CMK (cell line): ENCODE results near the gene GHRL.
"Not testable (repeated sequence)": the region's sequence is repeated elsewhere in the genome, so short reads cannot be mapped to it uniquely, and the experiment has no call there.

ENCODE experiments used
- DNase-seq: peaks from one replicate; pipeline ENCODE4 v3.0.0-alpha.2; 2010; ENCODE audit warnings: low read depth

Gene GHRL

DNA sequence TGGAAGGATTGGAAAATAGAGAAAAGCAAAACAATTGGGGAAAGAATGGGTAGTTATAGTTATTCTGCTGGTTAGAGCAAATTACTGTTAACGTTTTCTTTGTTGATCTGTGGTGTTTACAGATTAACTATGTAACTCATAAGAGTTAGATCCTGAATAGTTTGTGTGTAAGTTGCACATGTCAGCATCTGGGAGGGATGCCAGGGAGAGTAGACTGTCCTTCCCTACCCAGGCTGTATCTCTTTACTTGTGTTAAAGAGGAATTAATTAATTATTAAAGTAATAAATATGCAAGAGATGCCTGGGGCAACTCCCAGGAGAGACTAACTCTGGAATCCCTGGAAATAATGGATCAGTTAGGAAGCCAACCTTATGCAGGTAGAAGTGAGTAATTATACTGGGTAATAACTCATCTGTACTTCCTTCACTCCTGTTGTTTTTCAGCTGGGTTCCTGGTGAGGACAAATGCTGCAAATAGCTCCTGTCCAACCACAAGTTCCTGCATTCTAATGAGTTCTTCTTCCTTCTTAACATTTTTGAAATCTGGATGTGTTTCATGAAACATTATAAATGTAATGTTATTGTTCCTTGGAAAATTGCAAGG lies 18.9 kb downstream of the GHRL start:
- no peak for DNase-seq

GRCh38 chr3:10272977-10273376 lies 19.8 kb downstream of the GHRL start:
- no peak for DNase-seq

- not testable (repeated sequence) for DNase-seq
Observed at GRCh38 chr3:10272476-10272875, 20.3 kb downstream of the GHRL start.

DNA sequence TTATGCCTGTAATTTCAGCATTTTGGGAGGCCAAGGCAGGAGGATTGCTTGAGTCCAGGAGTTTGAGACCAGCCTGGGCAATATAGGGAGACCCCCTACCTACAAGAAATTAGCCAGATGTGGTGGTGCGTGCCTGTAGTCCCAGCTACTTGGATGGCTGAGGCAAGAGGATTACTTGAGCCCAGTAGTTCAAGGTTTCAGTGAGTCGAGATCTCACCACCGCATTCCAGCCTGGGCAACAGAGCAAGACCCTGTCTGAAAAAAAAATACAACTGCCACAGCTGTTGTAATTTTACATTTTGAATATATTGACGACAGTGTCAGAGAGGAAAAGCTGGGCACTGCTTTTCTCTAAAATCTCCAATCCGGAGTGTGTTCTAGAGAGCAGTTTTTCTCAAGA lies 23.3 kb downstream of the GHRL start:
- no peak for DNase-seq

- DNase-seq = no peak
Observed at GRCh38 chr3:10268930-10269329, 23.8 kb downstream of the GHRL start.

GRCh38 chr3:10268116-10268515 lies 24.6 kb downstream of the GHRL start:
- DNase-seq = no peak

- not testable (repeated sequence) for DNase-seq
Observed at GRCh38 chr3:10266936-10267335, 25.8 kb downstream of the GHRL start.

DNA sequence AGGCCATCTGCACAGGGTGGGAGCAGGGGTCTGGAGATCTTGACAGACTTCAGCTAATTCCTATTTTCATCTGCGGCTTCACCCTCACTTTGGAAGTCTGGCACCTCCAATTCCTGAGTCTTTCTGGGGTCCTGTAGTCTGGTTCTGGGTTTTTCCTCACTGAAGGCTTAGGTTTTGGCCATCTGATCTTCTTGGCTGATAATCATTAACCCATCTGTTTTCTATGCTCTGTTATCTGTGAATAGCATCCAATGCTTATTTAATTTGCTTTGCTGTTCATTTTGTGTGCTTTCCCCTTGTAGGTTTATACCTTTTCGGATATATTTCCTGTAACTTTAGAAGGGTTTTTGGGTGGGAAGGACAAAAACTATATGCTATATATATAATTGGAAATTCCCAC lies 26.9 kb downstream of the GHRL start:
- no peak for DNase-seq

DNA sequence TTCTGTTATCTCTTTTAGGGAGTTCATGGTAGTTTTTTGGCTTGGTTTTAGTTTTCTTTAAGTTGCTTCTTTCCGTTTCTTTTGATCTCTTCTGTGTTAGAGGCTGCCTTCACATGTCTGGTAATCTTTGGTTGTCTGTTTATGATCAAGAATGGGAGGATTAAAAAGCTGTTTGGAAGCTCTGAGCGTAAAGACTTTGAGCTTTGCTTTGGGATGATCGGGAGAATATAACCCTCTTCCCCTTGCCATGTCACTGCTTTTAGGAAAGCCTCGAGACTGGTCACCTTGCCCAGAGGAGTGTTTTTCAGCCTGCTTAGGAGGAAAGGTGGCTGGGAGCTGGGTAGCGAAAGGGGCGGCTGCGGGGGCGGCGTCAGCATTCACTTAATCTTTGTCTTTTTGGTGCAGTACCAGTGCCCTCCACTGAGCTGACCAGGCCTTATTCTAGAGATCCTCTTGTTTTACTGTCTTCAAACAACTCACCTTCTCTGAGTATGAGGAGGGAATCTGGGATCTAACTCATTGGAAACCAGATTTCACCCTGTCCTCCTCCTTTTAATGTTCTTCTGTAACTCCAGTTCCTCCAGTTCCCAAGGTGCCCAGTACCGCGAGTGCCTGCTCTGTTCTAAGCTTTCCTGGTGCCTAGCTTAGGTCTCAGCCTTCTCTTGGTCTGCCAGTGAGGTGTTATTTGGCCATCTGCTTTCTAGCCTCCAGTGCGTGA lies 28.9 kb downstream of the GHRL start:
- DNase-seq = no peak

DNA sequence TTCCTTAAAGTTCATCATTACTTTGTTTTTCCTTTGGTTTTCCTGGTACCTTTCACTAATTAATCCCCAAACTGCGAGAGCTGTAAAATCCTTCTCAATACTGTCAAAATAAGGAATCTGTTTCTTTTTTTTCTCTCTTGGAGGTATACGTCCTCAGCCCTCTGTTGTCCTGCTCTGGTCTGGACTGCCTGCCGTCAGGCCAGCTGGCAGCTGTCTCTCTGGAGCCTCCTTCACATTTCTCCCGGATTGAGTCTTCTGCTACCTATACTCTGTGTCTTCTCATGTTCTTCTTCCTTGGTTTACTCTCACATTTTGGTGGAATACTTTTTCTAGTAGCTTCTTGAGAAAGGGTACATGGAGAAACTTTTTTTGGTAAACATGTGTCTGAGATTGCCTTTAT lies 30.7 kb downstream of the GHRL start:
- no peak for DNase-seq

DNA sequence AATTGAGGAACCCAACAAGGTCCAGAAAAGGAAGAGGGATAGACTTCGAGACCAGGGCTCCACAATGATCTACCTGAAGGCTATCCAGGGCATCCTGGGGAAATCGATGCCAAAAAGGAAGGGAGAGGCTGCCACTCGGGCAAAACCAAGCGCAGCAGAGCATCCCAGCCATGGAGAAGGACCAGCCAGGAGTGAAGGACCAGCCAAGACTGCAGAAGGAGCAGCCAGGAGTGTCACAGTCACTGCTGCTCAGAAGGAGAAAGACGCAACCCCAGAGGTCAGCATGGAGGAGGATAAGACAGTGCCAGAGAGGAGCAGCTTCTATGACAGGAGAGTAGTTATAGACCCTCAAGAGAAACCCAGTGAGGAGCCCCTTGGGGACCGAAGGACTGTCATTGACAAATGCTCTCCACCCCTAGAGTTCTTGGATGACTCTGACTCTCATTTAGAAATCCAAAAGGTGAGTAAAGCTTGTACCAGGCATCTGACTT lies 32.5 kb downstream of the GHRL start:
- DNase-seq = no peak

DNA sequence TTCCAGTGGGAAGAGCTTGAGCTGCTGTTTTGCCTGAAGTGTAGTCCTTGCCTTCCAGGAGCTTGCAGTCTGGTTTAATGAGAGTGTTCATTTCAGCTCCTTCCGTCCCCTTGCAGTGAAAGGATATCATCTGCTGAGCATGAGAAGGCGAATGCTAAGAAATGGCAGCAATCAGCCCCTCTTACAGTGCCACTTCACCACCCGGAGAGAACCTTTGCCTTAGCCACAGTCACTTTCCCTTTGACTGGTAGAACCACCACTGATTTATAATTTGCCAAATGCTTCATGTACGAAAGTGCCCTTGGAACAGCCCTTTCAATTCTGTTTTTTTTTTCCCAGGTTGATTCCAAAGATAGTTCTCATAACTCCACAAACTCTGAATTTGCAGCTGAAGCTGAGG lies 32.9 kb downstream of the GHRL start:
- no peak for DNase-seq

DNA sequence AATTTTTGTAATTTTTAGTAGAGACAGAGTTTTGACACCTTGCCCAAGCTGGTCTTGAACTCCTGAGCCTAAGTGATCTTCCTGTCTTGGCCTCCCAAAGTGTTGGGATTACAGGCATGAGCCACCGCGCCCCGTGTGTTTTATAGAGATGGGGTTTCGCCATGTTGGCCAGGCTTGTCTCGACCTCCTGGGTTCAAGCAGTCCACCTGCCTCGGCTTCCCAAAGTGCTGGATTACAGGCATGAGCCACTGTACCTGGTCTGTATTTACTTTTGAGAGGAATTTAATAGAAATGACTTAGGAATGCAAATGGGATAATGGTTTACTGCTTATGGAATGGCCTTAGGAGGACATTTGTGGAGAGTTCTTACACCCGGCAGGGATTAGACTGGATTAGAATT lies 33.7 kb downstream of the GHRL start:
- DNase-seq = no peak

GRCh38 chr3:10255835-10256234 lies 36.9 kb downstream of the GHRL start:
- DNase-seq = no peak

GRCh38 chr3:10253731-10254130 lies 39.0 kb downstream of the GHRL start:
- no peak for DNase-seq

GRCh38 chr3:10251006-10251405 lies 41.7 kb downstream of the GHRL start:
- no peak for DNase-seq

DNA sequence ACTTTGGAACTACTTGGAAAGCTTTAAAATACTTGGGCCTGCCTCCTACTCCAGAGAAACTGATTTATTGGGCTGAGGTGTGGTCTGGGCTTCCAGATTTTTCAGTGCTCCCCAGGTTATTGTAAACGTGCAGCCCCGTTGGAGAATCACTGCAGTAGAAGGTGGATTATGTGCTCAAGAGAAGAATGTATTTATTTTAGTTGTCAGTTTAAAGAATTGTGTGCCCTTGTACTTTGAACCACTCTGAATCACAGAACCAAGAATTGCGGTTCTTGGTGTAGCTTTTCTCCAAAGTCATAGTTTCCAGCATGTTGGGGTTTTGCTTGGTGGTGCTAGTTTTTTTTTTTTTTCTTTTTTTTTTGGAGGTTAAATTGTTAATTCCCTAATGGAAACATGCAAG lies 42.9 kb downstream of the GHRL start:
- no peak for DNase-seq

DNA sequence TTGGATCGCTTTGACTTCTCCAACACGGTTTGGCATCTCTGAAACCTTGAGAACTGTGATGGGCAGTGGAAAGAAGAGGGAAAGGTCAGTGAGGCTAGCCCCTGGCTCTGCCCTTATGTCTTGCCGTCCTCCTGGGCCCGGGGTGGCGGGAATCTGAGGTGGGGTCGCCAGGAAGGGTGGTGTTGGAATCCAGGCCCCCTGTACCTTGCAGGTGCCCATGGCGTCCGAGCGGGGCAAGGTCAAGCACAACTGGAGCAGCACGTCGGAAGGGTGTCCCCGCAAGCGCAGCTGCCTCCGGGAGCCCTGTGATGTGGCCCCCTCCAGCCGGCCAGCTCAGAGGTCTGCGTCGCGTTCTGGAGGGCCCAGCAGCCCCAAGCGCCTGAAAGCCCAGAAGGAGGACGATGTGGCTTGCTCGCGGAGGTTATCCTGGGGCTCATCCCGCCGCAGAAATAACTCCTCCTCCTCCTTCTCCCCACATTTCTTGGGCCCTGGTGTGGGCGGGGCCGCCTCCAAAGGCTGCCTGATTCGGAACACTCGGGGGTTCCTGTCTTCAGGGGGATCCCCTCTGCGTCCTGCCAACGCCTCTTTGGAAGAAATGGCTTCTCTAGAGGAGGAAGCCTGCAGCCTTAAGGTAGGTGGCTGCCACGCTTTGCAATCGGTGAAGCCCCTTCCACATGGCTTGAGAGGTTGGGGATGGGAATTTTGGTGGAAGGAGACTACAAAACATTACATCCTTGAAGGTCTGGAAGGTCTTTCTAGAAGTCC lies 43.6 kb downstream of the GHRL start:
- DNase-seq = no peak

DNA sequence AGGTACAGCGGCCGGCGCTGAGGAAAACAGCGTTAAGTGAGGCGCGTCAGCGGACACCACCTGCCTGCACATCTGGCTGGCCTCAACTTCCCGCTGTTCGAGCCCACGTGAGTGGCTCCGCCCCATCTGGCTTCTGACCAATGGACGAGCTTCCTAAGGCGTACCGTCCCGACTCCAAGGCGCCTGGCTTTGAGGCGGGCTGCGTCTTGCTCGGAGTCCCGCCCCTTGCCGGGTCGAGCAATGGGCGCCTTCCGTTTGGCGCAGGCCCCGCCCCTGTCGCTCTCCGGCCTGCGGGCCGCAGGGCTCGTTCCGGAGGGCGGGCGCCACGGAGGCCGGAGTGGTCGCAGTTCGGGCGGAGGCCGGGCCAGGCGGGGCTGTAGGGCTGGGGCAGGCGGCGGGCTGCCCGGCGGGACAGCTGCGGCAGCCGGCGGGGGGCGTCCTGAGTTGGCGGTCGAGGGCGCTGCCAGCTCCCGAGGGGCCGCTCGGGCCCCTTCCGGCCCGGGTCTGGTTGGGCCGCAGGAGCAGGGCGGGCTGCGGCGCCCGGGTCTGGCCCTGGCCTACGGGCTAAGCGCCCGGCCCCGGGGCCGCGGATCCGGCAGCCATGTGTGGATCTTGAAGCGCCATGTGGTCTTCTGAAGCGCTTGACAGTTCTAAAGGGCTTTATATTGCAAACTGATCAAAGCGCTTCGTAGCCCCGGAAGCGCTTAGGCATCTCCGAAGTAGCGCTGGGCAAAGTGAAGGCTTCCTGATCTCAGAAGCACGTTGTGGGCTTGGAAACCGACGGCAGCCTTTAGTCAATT lies 44.4 kb downstream of the GHRL start, which contains the start of gene TATDN2:
TSS of gene TATDN2 (plus strand) at position 276 of the 800 bp plus-strand sequence. CDS start 742 bp downstream, outside the sequence.
- peak; percentile 87 for DNase-seq

DNA sequence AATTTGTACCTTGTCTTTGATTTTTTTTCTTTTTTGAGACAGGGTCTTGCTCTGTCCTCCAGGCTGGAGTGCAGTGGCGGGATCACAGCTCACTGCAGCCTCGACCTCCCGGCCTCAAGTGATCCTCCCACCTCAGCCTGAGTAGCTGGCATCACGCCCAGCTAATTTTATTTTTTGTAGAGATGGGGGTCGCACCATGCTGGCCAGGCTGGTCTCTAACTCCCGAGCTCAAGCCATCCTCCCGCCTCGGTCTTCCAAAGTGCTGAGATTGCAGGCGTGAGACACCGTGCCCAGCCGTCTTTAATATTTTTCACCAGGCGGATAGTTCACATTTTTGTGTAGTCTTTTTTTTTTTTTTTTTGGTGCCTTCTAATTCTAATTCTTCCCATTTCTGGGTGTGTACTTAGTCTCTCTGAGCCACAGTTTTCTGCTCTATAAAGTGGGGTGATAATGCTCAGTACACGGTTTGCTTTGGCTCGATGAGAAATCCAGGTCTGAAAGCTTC lies 45.0 kb downstream of the GHRL start:
- DNase-seq = no peak

DNA sequence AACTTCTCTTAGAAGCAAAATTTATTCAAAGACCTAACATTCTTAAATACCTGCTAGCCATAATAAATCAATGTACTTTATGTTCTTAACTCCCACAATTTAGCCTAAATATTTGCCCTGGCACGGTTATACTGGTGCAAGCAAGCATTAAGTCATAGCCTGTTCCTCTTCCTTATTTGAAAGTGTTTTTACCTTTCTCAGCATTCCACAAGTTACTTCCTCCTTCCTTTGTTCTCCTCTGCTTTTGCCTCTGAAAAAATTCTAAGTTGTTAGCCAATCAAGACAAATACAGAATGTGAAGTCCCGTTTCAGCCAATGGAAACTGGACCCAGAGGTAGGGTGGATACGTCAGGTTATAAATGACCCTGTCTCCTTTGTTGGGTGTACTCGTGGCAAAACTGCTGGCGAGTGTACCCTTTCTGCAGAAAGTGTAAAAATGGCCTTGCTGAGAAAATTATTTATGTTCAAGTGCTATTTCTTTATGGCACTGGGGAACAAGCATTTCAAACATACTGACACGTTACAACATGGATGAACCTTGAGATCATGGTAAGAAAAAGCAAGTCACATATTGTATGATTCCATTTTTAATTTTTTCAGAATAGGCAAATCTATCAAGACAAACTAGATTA lies 47.5 kb downstream of the GHRL start:
- no peak for DNase-seq
